HG03025 (cell line): ENCODE results near the gene AKNA.
A peak's percentile ranks its signal among the peaks of the same experiment; 100 is the strongest.

ENCODE experiments used
- ATAC-seq: cut with Tn5 transposase; IDR thresholded peaks from one replicate; pipeline ENCODE4 v1.9.1; 2021; ENCODE audit warnings: mild to moderate bottlenecking, moderate library complexity; ENCODE audit not compliant: unreplicated experiment, low FRiP score

AKNA gene, protein sequence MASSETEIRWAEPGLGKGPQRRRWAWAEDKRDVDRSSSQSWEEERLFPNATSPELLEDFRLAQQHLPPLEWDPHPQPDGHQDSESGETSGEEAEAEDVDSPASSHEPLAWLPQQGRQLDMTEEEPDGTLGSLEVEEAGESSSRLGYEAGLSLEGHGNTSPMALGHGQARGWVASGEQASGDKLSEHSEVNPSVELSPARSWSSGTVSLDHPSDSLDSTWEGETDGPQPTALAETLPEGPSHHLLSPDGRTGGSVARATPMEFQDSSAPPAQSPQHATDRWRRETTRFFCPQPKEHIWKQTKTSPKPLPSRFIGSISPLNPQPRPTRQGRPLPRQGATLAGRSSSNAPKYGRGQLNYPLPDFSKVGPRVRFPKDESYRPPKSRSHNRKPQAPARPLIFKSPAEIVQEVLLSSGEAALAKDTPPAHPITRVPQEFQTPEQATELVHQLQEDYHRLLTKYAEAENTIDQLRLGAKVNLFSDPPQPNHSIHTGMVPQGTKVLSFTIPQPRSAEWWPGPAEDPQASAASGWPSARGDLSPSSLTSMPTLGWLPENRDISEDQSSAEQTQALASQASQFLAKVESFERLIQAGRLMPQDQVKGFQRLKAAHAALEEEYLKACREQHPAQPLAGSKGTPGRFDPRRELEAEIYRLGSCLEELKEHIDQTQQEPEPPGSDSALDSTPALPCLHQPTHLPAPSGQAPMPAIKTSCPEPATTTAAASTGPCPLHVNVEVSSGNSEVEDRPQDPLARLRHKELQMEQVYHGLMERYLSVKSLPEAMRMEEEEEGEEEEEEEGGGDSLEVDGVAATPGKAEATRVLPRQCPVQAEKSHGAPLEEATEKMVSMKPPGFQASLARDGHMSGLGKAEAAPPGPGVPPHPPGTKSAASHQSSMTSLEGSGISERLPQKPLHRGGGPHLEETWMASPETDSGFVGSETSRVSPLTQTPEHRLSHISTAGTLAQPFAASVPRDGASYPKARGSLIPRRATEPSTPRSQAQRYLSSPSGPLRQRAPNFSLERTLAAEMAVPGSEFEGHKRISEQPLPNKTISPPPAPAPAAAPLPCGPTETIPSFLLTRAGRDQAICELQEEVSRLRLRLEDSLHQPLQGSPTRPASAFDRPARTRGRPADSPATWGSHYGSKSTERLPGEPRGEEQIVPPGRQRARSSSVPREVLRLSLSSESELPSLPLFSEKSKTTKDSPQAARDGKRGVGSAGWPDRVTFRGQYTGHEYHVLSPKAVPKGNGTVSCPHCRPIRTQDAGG (N-terminal part only)

DNA sequence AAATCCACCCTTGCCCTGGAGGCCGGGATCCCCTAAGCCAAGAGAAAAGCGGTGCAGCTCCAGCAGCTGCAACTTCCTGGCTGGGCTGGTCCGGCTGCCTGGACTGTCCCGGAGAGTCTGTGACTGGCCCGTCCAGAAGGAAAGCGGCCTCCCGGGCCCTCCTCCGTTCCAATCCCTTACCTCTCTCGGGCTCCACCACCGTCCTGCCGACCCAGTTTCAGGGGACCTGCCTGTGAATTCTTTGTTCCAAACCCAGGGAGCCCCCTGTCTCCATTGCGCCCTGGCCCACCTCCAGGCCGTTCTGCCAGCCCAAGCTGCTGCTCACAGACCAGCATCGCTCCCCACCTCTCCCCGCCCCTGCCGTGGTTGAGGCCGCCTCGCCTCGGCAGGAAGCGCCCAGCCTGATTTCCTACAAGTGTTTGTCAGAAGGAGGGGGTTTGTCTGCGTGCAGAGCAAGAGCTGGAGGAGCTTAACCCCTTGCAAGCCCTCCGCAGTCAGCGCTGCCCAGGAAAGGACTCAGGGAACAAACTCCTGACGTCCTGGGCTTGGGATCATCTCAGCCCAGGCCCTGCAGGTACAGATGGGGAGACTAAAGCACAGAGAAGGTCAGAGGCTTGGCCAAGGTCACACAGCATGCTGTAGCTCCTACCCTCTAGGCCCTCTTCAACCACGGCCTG lies at the start of gene AKNA:
Gene AKNA, minus strand, starts transcription at position 303 of the 677 bp plus-strand sequence. CDS start 6,649 bp downstream, outside the sequence.
- peak; percentile 29 for ATAC-seq

GRCh38 chr9:114437401-114437893 lies 49.7 kb upstream of the AKNA start:
- no peak for ATAC-seq

DNA sequence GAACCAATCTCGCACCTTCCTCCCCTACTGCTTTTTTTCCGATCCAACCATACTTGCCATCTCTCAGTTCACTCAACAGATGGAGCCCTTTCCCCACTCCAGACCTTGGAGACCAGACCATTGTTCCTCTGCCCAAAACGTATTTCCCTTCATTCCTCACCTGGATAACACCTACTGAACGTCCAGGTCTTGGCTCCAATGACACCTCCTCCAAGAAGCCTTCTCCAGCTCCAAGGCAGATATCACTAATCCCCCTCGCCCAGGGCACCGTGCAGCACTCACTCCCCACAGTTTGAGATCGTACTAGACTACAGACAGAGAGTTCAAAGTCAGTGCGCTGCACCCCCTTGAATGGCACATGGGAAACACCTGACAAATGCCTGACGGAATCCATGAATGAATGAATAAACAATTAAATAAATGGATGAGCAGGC lies 47.1 kb upstream of the AKNA start:
- ATAC-seq: no peak

GRCh38 chr9:114433720-114434255 lies 46.0 kb upstream of the AKNA start:
- no peak for ATAC-seq

DNA sequence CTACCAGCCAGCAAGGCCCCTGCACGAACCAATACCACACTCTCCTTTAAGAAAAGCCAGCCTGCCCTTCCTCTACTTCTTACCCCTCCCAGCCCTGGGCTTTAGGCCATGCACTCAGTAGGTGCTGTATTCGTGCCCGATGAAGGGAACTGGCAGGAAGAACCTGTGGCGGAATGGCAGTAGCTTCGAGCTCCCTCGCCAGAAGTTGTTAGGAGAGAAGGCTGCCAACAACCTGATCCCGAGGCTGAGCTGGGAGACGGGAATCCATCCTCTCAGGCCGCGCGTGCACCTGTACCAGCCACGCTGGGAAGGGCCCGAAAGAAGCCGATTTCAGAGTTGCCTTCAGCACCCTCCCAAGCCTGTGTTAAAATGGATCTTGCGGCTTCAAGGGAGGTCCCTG lies 45.3 kb upstream of the AKNA start:
- ATAC-seq: no peak

DNA sequence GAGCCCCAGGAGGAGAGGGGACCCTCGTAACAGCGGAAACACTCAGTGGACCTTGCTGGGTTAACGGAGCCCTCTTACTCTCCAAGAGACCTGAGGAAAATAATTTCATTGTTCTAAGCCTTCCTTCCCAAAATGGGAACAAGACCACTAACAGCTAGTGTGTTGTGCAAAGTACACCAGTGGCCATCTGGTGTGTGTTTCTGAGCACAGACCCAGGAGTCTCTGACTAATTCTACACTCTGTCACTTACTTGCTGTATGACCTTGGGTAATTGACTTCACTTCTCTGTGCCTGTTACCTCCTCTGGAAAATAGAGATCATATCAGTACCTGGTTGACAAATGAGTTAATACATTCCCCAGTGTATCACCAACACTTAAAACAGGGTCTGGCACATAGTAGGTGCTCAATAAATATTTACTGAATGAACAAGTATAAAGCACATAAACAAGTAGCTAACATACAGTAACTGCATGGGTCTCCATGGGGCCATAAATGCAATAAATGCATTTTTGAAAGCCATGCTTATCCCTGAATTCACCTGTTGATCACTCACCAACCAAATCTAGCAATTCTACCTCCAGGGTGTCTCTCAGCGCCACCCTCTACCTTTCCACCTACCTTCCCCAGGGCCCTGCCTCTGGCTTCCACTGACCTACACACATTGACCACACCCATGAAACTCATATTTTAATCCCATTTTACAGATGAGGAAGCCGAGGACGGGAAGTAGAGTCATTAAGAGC lies 44.7 kb upstream of the AKNA start:
- no peak for ATAC-seq

DNA sequence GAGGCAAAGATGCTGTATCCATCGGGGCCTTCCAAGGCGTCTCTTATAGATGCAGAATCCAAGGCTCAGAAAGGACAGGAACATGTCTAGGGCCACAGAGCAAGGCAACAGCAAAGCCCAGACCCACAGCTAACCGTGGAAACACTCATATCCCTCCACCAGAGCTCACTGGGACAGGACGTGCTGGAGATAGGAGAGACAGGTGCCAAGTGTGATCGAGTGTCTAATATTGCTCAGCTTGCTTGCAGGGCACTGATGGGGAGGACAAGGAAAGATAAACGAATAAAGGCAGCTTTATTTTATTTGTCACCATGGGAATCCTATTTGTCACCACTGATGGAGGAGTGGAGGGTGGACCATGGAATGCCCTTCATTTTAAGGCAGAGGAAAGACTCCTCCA lies 44.0 kb upstream of the AKNA start:
- no peak for ATAC-seq

GRCh38 chr9:114431003-114431402 lies 43.2 kb upstream of the AKNA start:
- no peak for ATAC-seq

- no peak for ATAC-seq
Observed at GRCh38 chr9:114430457-114430856, 42.7 kb upstream of the AKNA start.

GRCh38 chr9:114429488-114429887 lies 41.7 kb upstream of the AKNA start:
- no peak for ATAC-seq

GRCh38 chr9:114428466-114428865 lies 40.7 kb upstream of the AKNA start:
- ATAC-seq: no peak

GRCh38 chr9:114427644-114428043 lies 39.9 kb upstream of the AKNA start:
- no peak for ATAC-seq

GRCh38 chr9:114426046-114426948 lies 38.5 kb upstream of the AKNA start:
- no peak for ATAC-seq

DNA sequence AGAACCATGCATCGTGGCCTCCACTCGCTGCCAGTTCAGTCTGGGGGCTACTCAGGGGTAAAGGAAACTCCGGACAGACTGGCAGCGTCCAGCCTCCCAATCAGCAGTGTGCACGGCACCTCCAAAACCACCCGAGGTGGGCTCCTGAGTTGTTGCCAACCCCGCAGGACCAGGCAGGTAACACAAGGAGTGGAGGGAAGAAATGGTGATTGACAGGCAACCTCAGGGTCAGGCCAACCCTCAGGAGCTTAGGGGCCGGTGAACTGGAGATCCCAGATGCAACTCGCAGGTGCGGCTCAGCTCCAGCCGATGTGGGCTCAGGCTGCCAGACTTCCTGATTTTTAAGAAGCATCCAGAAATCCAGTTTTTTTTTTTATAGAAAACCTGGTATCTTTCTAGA lies 37.3 kb upstream of the AKNA start:
- no peak for ATAC-seq

- ATAC-seq: no peak
Observed at GRCh38 chr9:114424126-114424525, 36.3 kb upstream of the AKNA start.

DNA sequence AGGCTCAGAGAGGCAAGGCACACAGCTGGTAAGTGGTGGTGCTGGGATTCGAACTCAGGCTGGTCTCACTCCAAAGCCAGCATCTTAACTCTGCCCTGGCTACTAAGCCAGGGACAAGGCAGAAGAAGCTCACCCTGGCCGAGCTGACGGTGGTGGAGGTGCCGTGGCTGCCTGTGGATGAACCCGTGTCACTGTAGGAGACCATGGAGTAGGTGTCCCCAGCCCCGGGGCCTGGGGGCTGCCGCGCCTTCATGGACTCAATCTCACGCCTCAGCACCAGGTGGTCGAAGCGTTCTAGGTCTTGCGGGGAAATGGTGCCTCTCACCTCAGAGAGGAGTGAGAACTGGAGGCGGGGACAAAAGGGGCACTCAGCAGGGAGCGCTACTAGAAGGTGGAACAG lies 35.4 kb upstream of the AKNA start:
- no peak for ATAC-seq

DNA sequence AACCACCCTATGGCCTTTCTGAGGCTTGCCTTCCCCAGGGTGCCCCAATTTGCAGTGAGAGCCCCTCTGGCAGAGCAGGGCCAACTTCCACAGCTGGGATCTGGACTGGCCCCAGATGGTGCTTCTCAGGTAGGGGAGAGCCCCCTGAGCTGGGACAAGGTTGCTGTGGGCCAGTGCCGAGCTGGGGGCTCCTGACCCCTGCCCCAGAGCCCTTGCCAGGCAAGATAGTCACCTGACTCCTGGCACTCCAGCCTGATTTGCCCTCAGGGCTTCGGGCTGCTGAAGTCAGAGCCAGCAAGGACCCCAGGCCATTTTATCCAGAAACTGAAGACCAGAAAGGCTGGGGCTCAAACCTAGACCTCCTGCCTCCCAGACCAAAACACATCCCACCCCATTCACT lies 33.4 kb upstream of the AKNA start:
- no peak for ATAC-seq

DNA sequence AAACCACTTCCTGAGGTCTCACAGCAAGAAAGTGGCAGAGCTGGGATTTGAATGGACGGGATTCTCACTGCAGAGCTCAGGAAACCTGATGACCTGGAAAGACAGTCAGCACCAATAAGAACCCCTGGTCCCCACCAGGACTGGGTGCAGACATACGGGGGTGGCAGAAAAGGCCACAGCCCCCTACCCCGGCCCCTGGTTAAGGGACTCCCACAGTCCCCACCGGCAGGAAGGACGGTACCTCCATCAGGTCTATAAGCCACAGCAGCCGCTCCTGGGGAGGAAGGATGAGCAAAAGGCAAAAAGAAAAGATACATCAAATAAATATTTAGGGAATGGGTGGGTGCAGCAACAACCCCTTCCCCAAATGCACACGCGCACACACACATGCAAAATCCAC lies 32.0 kb upstream of the AKNA start:
- ATAC-seq: no peak
